HG03558 (cell line): Measurements from ENCODE around the gene DOHH.

Experiments
- ATAC-seq: cut with Tn5 transposase; IDR thresholded peaks from one replicate; pipeline ENCODE4 v1.9.1; 2021; ENCODE audit warnings: moderate number of reproducible peaks; ENCODE audit not compliant: unreplicated experiment; ENCODE audit errors: extremely low read depth

The DOHH gene

DNA sequence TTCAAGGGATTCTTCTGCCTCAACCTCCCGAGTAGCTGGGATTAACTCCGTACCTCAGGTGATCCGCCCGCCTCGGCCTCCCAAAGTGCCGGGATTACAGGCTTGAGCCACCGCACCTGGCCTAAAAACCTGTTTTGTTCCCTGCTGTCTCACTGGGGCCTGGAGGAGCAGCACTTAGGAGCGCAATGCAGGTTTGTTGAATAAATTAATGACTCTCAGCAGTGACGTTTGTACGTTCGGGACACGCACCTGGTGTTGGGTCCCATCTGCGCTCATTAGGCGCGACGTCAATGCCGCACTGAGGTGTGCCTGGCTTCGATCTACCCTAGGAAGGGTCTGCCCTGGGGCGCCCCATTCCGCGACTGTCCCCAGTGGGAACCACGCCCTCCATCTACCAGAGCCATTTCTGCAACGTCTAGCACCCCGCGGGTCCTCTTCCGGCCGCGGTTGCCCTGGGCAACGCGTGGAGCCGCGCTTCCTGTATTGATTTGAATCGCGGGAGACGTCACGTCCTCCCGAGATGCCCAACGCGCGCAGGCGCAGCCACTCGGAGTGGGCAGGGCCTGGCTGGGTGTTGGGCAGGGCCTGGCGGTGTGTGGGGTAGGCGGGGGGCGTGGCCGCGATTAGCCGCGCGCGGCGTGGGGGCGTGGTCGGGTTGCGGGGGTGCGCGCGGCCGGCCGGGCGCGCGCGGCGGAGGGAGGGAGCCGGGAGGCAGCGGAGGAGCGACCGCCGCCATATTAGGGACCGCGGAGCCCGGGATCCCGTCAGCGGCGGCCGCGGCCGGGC is 5.3 kb upstream of the DOHH start, which contains the start of gene FZR1:
TSS of gene FZR1 (plus strand) at position 714 of the 786 bp plus-strand sequence. CDS start 16,679 bp downstream, outside the sequence.
- peak; percentile 92 for ATAC-seq

DNA sequence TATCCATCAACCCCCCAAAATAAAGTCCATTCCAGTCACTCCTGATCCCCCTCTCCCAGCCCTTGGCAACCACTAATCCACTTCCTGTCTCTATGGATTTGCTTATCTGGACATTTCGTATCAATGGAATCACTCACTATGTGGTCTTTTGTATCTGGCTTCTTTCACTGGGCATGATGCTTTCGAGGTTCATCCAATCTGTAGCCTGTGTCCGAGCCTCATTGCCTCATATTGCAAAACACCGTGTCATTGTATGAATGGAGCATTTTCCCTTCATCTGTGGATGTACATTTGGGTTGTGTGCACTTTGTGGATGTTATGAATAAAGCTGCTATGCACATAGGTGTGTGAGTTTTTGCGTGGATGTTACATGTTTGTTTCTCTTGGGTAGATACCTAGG is 4.3 kb upstream of the DOHH start:
- ATAC-seq: no peak

DNA sequence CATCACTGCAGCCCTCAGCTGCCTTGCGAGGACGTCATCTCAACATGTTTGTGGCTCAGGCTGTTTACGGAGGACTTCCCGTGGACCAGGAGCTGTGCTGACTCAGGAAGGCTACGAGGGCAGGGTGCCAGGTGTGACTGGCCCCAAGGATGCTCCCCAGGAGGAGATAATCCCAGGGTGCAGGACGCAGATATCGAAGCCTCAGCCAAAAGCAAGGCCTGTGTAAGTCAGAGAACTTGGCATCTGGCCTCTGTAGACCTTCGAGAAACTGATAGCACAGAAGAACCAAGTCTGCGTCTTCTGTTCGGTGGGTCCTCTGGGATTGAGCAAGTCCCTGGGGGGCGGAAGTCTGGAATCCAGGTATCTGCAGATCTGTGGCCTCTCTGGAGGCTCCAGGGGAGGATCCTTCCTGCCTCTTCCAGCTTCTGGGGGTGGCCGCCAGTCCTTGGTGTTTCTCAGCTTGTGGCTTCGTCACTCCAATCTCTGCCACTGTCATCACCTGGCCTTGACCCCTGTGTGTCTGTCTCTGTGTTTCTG is 2.6 kb upstream of the DOHH start:
- ATAC-seq: no peak

DNA sequence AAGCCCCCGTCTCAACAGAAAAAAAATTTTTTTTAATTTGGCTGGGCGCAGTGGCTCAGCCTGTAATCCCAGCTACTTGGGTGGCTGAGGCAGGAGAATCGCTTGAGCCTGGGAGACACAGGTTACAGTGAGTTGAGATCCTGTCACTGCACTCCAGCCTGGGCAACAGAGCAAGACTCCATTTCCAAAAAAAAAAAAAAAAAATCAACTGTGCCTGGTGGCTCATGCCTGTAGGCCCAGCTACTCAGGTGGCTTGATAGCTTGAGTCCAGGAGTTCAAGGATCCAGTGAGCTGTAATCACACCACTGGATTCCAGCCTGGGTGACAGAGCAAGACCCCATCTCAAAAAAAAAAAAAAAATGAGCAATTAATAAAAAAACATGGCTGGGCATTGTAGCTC is 1.3 kb upstream of the DOHH start:
- no peak for ATAC-seq

DNA sequence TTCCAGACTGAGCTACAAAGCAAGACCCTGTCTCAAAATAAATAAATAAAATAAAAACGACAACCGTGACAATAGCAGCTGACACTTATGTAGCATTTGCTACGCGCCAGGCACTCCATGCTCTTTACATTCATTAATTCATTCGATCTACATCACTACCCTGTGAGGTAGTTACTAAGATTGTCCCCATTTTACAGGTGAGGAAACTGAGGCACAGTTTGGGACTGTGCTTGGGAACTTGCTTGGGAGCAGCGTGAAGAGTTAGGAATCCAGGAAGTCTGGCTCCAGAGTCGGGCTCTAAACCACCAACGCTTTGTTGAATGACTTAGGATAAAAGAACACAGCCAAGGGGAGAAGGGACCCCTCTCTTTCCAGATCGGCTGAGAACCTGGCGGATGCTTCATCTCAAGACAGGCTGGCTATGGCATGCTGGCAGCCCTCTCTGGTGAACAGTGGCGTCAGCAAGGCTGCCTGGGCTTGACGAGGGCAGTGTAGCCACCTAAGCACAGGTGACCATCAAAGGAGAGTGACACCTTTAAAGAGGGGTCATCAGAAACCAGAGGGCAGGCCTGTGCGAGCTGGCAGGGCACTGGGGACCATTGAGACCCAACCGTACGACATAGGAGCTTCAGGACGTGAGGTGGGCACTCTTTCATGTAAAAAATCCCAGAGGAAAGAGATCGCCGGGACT is 591 bp downstream of the DOHH start:
- ATAC-seq: no peak

DNA sequence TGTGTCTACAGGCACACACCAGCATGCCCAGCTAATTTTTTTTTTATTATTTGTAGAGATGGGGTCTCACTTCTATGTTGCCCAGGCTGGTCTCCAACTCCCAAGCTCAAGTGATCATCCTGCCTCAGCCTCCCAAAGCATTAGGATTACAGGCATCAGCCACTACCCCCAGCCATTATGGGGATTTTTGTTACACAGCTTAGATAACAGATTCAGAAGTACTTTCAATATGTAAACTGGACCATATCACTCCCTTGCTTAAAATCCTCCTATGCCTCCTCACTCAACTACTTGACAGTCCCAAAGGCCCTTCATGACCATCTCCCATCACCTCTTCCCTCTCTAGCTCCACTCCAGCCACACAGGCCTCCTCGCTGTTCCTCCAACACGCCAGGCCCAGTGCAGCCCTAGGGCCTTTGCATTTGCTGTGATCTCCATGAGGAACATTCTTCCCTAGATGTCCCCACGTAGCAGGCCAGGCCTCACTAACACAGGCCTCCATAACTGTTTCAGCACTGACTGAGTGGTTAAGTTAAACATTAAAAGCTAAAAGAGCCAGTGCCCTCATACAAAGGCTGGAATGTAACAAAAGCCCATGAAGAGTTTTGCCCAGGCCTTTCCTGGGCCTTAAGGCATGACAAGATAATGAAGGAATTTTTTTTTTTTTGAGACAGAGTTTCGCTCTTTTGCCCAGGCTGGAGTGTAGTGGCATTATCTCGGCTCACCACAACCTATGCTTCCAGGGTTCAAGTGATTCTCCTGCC is 2.5 kb downstream of the DOHH start:
- ATAC-seq: no peak

DNA sequence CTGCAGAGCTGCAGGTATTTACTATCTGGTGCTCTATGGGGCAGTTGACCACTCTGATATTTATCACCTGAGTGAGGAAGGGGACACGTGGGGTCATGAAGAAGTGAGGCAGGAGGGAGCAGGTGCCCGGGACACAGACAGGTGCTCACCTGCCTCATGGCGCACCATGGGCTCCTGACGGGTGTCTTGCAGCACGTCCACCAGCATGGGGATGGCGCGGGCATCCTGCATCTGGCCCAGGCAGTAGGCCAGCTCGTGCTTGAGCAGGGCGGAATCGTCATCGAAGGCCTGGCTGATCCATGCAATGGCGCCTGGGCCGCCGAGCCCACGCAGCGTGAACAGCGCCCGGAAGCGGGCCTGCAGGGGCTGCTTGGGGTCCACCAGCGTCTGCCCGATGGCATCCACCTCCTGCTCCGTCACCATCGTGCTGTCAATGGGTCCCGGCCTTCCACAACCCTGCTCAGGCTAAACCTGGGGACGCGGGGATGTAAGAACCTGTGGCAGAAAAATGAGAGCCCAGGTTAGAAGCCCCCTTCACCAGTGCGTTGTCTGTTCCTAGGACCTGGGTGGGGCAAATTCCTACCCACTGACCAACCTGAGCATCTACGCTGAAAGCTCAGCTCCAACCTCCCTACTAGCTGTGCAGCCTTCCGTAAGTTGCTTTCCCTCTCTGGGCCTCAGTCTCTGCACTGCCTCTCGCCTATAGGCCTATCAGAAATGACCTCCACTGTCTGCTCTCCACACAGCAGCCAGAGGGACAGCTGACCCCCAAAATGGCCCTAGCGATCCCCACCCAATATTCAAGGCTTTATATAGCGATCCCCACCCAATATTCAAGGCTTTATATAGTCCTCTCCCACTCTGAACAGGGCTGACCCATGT is 3.8 kb downstream of the DOHH start:
- no peak for ATAC-seq

DNA sequence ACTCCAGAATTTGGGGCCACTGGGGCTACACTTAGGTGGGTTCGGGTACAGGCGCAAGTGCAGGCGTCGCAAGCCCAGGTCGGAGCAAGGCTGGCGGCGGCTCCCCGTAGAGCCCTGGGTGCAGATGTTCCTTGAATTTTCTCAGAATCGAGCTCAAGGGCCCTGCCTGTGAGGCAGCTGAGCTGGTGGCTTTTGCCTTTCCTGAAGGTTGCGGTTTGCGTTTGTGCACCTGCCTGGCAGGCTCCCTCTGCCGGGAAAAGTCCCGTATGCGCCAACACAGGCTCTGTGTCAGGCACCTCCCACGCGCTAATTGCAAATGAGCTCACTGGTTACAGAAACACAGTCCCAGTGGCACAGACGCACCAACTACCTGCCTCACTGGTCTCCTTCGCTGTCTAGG is 5.9 kb downstream of the DOHH start:
- no peak for ATAC-seq

DNA sequence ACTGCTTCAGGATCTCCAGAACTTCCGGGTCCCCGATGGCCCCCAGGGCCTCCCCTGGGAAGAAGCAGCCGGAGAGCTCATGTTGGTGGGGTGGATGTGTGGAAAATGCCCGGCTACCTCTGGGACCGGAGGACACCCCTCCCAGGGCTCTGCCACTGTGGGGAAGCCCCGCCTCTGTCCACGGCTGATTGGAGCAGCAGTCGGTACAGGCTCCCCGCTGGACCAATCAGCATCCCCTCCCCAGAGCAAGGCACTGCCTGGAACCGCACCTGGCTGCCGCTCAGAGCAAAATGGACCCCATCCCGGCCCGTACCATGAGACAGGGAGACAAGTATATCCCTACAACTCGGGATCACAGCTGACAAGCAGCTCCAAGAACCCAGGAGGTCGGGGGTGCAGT is 6.4 kb downstream of the DOHH start:
- ATAC-seq: no peak

DNA sequence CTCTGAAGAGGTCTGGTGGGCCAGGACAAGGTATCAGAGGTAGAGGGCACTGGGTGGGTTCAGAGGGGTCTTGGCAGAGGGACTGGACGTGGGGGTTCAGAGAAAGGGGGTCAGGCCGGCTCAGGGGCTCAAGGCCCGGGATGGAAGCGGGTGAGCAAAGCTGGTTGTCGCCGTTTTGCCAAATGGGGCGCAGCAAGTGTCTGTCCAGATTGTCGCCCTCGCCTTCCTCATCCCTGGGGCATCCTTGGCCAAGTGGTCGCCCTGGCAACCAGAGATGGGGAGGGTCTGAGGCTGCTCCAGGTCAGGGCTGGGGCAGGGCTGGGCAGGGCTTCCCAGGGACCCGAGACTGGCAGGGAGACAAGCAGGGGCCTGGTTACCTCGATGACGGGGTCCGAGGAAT is 6.8 kb downstream of the DOHH start:
- ATAC-seq: no peak

DNA sequence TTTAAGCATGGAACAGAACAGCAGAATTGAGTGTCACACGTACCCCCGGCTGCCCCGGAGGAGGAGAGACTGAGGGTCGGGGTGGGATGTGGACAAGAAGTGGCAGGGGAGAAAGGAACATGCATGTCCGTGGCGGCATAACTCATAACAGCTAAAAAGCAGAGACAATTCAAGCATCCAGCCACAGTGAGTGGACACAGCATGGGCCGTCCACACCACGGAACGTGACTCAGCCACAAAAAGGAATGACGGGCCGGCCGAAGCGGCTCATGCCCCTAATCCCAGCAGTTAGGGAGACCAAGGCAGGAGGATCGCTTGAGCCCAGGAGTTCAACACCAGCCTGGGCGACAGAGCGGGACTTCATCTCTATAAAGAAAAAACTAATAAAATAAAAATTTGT is 7.6 kb downstream of the DOHH start:
- no peak for ATAC-seq

DNA sequence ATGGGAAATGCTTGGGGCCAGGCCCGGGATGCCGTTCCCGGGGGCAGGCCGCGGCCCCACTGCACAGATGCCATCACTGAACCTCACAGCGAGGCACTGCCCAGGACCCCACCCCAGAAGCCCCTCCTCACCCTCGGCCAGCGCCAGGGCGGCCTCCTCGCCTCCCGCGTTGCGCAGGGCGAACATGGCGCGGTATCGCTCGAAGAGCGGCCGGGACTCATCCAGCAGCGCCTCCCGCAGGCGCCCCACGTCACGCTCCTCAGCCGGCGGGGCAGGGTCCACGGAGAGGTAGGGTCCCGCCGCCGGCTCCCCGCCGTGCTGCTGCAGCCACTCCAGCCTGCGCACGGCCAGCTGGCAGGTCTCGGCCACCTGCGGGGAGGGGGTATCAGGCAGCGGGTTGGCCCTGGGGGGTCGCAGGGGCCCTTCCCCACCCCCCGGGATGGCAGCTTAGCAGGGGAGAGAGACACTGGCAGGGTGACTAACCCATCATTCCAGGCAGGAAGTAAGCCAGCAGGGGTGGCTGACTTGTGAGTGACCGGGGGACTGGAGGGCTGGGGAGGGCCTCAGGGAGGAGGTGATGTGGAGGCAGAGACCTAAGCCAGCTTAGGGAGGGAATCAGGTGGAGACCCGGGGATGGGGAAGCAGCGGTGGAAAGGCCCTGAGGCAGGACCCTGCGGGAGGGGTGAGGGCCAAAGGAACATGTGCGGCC is 8.2 kb downstream of the DOHH start:
- ATAC-seq: no peak

DNA sequence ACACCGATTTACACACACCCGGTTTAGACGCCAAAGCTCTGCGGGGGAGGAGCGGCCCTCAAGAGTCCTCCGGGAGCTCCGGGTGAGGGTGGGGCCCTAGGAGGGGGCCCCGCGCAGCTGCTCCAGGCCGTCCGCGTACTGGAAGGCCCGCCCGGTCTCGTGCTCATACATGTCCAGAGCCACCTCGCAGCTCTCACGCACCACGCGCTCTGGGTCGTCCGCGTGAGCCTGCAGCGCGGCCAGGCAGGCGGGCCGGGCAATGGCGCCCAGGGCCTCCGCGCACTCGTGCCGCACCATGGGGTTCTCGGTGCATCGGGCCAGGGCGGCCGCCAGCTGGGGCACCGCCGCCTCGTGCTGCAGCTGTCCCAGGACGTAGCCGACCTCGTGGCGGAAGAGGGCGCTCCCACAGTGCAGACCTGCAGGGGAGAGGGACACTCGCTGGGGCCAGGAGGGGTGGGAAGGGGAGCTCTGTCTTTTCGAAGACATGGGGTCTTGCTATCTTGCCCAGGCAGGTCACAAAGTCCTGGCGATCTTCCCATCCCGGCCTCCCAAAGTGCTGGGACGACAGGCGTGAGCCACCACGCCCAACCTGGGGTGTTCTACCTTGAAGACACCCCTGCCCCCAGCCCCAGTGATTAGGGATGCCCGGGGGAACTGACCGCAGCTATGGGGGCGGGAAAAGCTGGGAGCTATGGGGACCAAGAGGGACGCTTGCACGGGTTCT is 8.9 kb downstream of the DOHH start:
- ATAC-seq: no peak

DNA sequence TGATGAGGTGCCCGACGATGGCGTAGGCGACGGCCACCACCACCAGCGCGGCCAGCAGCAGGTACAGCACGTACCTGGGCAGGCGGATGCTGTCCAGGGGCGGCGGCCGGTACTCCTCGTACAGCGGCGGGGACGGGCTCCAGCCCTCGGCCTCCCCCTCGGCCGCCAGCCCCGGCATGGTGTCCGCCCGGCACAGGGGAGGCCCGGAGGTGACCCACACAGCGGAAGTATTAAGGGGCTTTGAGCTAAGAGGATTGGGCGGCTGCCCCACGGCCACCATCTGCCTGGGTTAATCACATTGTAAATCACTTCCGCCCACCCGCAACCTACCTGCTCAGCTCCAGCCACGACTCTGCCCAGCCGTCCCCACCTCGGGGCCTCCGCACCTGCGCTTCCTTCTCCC is 17.2 kb downstream of the DOHH start, which contains the start of gene SMIM44:
TSS of gene SMIM44 (minus strand) at position 216 of the 403 bp plus-strand sequence. CDS start at position 178, 38 bp downstream.
- no peak for ATAC-seq

DNA sequence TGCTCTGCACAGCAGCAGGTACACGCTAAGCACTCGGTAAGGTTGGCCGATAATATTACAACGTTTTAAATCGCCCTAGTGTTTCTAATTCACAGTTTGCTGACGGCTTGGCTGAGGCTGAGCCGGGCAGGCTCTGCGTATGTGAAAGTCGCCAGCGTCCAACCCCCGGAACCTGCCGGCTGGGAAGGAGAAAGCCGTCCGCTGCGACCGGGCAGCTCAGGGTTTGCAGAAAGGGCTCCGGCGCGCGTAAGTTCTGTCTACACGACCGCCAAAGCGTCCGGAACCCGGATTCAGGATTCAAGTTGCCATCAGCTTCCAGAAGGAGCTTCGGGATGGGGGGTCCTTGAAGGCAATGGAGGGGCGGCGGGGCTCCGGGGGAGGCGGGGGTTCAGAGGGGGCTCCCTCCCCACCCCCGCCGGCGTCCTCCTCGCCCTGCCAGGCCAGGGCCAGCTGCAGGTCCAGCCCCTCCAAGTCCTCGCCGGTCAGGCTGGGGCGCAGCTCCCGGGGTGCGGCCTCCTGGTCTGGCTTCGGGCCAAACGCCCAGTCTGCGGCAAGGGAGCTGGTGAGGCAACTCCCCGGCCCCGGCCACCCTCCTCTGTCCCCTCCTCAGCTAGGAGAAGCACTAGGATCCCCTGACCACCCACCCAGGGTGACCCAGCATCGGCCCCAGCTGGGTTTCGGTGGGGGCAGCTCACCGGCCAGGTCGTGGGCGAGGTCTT is 17.8 kb downstream of the DOHH start:
- no peak for ATAC-seq

DNA sequence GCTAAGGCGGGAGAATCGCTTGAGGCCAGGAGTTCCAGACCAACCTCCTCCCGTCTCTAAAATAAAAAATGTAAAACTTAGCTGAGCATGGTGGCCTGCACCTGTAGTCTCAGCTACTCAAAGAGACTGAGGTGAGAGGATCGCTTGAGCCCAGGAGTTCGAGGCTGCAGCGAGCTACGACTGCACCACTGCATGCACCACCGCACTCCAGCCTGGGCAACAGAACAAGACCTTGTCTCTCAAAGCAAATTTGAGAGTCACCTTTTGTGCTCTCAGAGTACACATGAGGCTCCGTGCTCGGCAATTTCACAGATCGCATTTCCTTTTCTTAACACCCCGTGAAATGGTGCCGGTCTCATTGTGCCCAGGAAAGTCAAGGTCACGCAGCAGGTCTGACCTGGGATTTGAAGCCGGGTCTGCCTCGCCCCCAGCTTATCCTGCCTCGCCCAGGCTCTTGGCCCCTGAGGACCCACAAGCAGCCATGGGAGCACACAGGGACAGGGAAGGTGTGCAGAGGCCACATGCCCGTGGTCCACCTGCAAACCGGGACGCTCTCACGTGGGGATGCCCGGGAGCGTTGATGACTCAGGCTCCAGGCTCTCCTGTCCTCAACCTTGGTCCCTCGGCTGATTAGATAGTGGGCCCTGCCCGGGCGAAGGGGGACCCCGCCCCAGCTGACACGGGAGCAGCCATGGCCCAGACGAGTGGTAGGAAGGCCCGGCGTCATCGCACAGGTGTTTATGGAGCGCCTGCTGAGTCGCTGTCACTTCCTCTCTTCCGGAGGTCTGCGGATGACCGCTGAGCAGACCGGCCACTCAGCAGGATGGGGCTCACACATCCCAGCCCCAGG is 19.0 kb downstream of the DOHH start:
- no peak for ATAC-seq
